ENCODE results near the gene SGCD. TPM values are rescaled to one million over a fixed set of nuclear protein-coding genes. Genes with fewer than 3 reads are reported as not detected.
"Not testable (repeated sequence)": the region's sequence is repeated elsewhere in the genome, so short reads cannot be mapped to it uniquely, and the experiment has no call there.

The SGCD gene
- total and polyA plus RNA-seq, 2 experiments from 2014 or later = 69.7 to 71.2 TPM

DNA sequence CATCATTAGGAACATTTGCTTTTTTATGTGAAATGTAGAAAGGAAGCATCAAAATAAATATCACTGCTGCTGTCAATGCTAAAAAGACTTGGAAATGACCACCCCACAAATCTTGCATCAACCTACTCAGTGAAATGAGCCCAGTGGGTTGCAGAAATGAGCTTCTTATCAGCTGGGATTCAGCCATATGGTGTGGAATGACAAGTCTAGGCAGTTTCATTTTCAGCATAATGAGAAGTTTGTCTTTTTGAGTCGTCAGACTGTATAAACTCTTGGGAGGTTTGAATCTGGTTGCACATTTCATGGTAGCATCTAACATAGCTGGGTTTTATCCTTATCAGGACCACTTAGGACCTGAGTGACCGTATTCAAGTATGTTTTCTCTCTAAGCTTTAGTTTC, 272.0 kb downstream of the SGCD start:
- Histone ChIP-seq H3K9me2 (ENCODE audit: insufficient read depth) (no peaks in the 10 kb centered on the region), H3K79me2 (ENCODE audit: insufficient read depth) (no peaks in the 10 kb centered on the region), H3K4me2 (ENCODE audit: unreplicated experiment) (no peak overlapping the region), H3K9ac (no peak overlapping the region), H3K4me1 (ENCODE audit: insufficient read depth) (peaks cover 7% of the 10 kb centered on the region; the same call in 1 of the 2 replicates), H4K20me1 (ENCODE audit: insufficient read depth) (no peaks in the 10 kb centered on the region), H3K27me3 (replicated peaks; ENCODE audit: insufficient read depth) (no peaks in the 10 kb centered on the region), H2AFZ (no peak overlapping the region), H3F3A (ENCODE audit: insufficient read depth) (0 out of 2 replicates have a peak, but pooled peaks cover 6% of the 10 kb centered on the region), H3K27ac (no peak overlapping the region), H3K4me3 (no peak overlapping the region), H3K9me3 (ENCODE audit: low read depth) (no peaks in the 10 kb centered on the region), H3K36me3 (ENCODE audit: low read depth) (peaks cover 25% of the 10 kb centered on the region)
- in situ Hi-C loops (cut with MboI) = no loop called here
- WGBS, 2 experiments (ENCODE audit: low coverage in 1 of 2, low lambda C conversion rate in 2 of 2, missing lambda C conversion rate in 2 of 2) = 94 to 100% methylated on average over 2 of the region's 2 CpGs
- TF ChIP-seq EZH2phosphoT487 (IDR thresholded peaks at IDR 0.05; ENCODE audit: insufficient read depth, low read depth) (no peak), EZH2 (IDR thresholded peaks at IDR 0.05; ENCODE audit: insufficient read depth, poor library complexity, severe bottlenecking) (no peak)
- DNase-seq = no peak

DNA sequence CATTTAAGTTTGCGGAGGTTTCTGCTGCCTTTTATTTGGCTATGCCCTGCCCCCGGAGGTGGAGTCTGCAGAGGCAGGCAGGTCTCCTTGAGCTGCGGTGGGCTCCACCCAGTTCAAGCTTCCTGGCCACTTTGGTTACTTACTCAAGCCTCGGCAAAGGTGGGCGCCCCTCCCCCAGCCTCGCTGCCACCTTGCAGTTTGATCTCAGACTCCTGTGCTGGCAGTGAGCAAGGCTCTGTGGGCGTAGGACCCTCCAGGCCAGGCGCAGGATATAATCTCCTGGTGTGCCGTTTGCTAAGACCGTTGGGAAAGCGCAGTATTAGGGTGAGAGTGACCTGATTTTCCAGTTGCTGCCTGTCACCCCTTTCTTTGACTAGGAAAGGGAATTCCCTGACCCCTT, 283.6 kb downstream of the SGCD start:
- H3K4me1 ChIP-seq (ENCODE audit: insufficient read depth); H2AFZ ChIP-seq; H3K9me3 ChIP-seq (ENCODE audit: low read depth); in situ Hi-C loops (cut with MboI); DNase-seq; H3K27ac ChIP-seq; H3K36me3 ChIP-seq (ENCODE audit: low read depth); H3K4me2 ChIP-seq (ENCODE audit: unreplicated experiment); H3K4me3 ChIP-seq; H3K79me2 ChIP-seq (ENCODE audit: insufficient read depth); H4K20me1 ChIP-seq (ENCODE audit: insufficient read depth); H3F3A ChIP-seq (ENCODE audit: insufficient read depth); H3K27me3 ChIP-seq (replicated peaks; ENCODE audit: insufficient read depth); H3K9ac ChIP-seq; H3K9me2 ChIP-seq (ENCODE audit: insufficient read depth): not testable (repeated sequence)
- WGBS, 2 experiments (ENCODE audit: low coverage in 1 of 2, low lambda C conversion rate in 2 of 2, missing lambda C conversion rate in 2 of 2) = 89 to 92% methylated on average over 11 of the region's 11 CpGs

DNA sequence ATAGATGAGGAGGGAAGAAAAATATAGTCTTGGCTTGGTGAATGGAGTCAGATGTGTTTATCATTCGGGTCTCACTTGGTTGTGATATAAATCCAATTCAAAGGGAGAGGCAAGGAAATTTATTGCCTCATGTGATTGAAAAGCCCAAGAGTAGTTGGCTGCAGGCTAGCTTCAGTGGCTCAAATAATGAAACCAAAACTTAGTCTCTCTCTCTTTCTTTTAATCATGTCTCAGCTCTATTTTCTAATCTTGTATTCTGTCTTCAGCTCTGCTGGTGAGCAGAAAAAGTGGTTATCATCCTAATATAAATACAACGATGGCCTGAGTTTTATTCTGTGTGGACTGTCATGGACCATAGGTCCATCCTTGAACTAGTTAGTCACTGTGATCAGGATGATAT, 288.9 kb downstream of the SGCD start:
- no peak for DNase-seq
- no peak overlapping the region for H2AFZ ChIP-seq
- H3K4me2 ChIP-seq (ENCODE audit: unreplicated experiment) = no peak overlapping the region
- no peaks in the 10 kb centered on the region for H3K4me1 ChIP-seq (ENCODE audit: insufficient read depth)
- no peak overlapping the region for H3K9ac ChIP-seq
- no peaks in the 10 kb centered on the region for H3K27me3 ChIP-seq (replicated peaks; ENCODE audit: insufficient read depth)
- H3K79me2 ChIP-seq (ENCODE audit: insufficient read depth) = no peaks in the 10 kb centered on the region; the same call in 1 of the 2 replicates
- no peaks in the 10 kb centered on the region for H4K20me1 ChIP-seq (ENCODE audit: insufficient read depth)
- in situ Hi-C loops (cut with MboI) = no loop called here
- 53 to 60% methylated on average over 2 of the region's 2 CpGs for WGBS, 2 experiments (ENCODE audit: low coverage in 1 of 2, low lambda C conversion rate in 2 of 2, missing lambda C conversion rate in 2 of 2)
- no peak overlapping the region for H3K4me3 ChIP-seq
- no peak overlapping the region for H3K27ac ChIP-seq
- TF ChIP-seq EZH2 (IDR thresholded peaks at IDR 0.05; ENCODE audit: insufficient read depth, poor library complexity, severe bottlenecking) (no peak), EZH2phosphoT487 (IDR thresholded peaks at IDR 0.05; ENCODE audit: insufficient read depth, low read depth) (no peak)
- 0 out of 2 replicates have a peak, but pooled peaks cover 5% of the 10 kb centered on the region for H3K36me3 ChIP-seq (ENCODE audit: low read depth)
- no peaks in the 10 kb centered on the region for H3F3A ChIP-seq (ENCODE audit: insufficient read depth)
- no peaks in the 10 kb centered on the region for H3K9me2 ChIP-seq (ENCODE audit: insufficient read depth)
- H3K9me3 ChIP-seq (ENCODE audit: low read depth) = no peaks in the 10 kb centered on the region

DNA sequence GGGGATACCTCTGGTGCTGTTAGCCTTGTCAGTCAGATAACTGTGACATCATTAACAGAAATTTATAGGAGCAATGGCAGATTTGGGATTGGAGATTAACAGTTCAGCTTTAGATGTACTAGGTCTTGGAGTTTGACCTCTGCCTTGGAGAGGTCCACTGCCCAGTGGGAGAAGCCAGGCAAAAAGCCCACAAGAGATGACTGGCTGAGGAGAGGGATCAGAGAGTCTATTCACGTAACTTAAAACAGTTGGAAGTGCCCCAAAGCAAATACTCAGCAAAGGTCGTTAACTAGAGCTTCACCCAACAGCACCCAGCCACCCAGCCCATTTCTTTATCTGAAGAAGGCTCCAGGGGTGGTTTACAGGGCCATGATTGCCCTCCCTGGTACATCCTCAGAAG, 290.5 kb downstream of the SGCD start:
- Histone ChIP-seq H3K9me3 (ENCODE audit: low read depth) (no peaks in the 10 kb centered on the region), H3K27ac (no peak overlapping the region), H3F3A (ENCODE audit: insufficient read depth) (no peaks in the 10 kb centered on the region), H3K36me3 (ENCODE audit: low read depth) (peaks cover 5% of the 10 kb centered on the region; the same call in 1 of the 2 replicates), H3K27me3 (replicated peaks; ENCODE audit: insufficient read depth) (no peaks in the 10 kb centered on the region), H3K4me3 (no peak overlapping the region), H4K20me1 (ENCODE audit: insufficient read depth) (no peaks in the 10 kb centered on the region), H3K79me2 (ENCODE audit: insufficient read depth) (no peaks in the 10 kb centered on the region; the same call in 1 of the 2 replicates), H2AFZ (no peak overlapping the region), H3K4me1 (ENCODE audit: insufficient read depth) (no peaks in the 10 kb centered on the region), H3K9me2 (ENCODE audit: insufficient read depth) (no peaks in the 10 kb centered on the region), H3K9ac (no peak overlapping the region), H3K4me2 (ENCODE audit: unreplicated experiment) (no peak overlapping the region)
- no peak for DNase-seq
- whole genome bisulfite sequencing, 2 experiments (ENCODE audit: low coverage in 1 of 2, low lambda C conversion rate in 2 of 2, missing lambda C conversion rate in 2 of 2) = 85 to 95% methylated on average over 2 of the region's 2 CpGs
- TF ChIP-seq EZH2 (IDR thresholded peaks at IDR 0.05; ENCODE audit: insufficient read depth, poor library complexity, severe bottlenecking) (no peak), EZH2phosphoT487 (IDR thresholded peaks at IDR 0.05; ENCODE audit: insufficient read depth, low read depth) (no peak)
- in situ Hi-C loops (cut with MboI) = no loop called here

- no peak overlapping the region for H3K4me3 ChIP-seq
- no peaks in the 10 kb centered on the region; the same call in 1 of the 2 replicates for H3K79me2 ChIP-seq (ENCODE audit: insufficient read depth)
- H3K9me2 ChIP-seq (ENCODE audit: insufficient read depth) = no peaks in the 10 kb centered on the region
- no peak overlapping the region for H3K9ac ChIP-seq
- 91% methylated on average over 8 of the region's 8 CpGs for WGBS, 2 experiments (ENCODE audit: low coverage in 1 of 2, low lambda C conversion rate in 2 of 2, missing lambda C conversion rate in 2 of 2)
- no peaks in the 10 kb centered on the region for H4K20me1 ChIP-seq (ENCODE audit: insufficient read depth)
- H3K4me2 ChIP-seq (ENCODE audit: unreplicated experiment) = no peak overlapping the region
- no peak overlapping the region for H2AFZ ChIP-seq
- no peaks in the 10 kb centered on the region for H3K27me3 ChIP-seq (replicated peaks; ENCODE audit: insufficient read depth)
- no peaks in the 10 kb centered on the region for H3K4me1 ChIP-seq (ENCODE audit: insufficient read depth)
- no peak for DNase-seq
- in situ Hi-C loops (cut with MboI) = no loop called here
- H3F3A ChIP-seq (ENCODE audit: insufficient read depth) = no peaks in the 10 kb centered on the region
- TF ChIP-seq EZH2 (IDR thresholded peaks at IDR 0.05; ENCODE audit: insufficient read depth, poor library complexity, severe bottlenecking) (no peak), EZH2phosphoT487 (IDR thresholded peaks at IDR 0.05; ENCODE audit: insufficient read depth, low read depth) (no peak)
- H3K9me3 ChIP-seq (ENCODE audit: low read depth) = no peaks in the 10 kb centered on the region
- H3K36me3 ChIP-seq (ENCODE audit: low read depth) = peaks cover 5% of the 10 kb centered on the region; the same call in 1 of the 2 replicates
- no peak overlapping the region for H3K27ac ChIP-seq
Measured at GRCh38 chr5:156618601-156619000, 291.6 kb downstream of the SGCD start.

All from GM23248 (cell line).